ENCODE results near the gene GSDME.

- TF ChIP-seq, protein P1, sequence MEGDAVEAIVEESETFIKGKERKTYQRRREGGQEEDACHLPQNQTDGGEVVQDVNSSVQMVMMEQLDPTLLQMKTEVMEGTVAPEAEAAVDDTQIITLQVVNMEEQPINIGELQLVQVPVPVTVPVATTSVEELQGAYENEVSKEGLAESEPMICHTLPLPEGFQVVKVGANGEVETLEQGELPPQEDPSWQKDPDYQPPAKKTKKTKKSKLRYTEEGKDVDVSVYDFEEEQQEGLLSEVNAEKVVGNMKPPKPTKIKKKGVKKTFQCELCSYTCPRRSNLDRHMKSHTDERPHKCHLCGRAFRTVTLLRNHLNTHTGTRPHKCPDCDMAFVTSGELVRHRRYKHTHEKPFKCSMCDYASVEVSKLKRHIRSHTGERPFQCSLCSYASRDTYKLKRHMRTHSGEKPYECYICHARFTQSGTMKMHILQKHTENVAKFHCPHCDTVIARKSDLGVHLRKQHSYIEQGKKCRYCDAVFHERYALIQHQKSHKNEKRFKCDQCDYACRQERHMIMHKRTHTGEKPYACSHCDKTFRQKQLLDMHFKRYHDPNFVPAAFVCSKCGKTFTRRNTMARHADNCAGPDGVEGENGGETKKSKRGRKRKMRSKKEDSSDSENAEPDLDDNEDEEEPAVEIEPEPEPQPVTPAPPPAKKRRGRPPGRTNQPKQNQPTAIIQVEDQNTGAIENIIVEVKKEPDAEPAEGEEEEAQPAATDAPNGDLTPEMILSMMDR (conservative IDR thresholded peaks at IDR 0.05 in 1 of 2, IDR thresholded peaks at IDR 0.05 in 1 of 2; ENCODE audit: extremely low read depth in 1 of 2, insufficient read depth in 1 of 2, low read depth in 1 of 2, low read length in 2 of 2): no peak
- TF ChIP-seq EZH2 (IDR thresholded peaks at IDR 0.05; ENCODE audit: borderline replicate concordance, low read length): no peak
These were observed 50.8 kb downstream of the GSDME start for GRCh38 chr7:24706211-24707170.

Measured in mammary epithelial cell (primary cell).